Progenitor cell of endocrine pancreas (in vitro differentiated cells): ENCODE measurements around the gene WBP2. TPM values are rescaled to one million over a fixed set of nuclear protein-coding genes. Genes with fewer than 3 reads are reported as not detected.
A peak's percentile ranks its signal among the peaks of the same experiment; 100 is the strongest.

Experiments
- DNase-seq: peaks from one replicate; pipeline ENCODE4 v3.0.0; 2021; ENCODE audit warnings: low spot score; ENCODE audit not compliant: unreplicated experiment
- H3K27ac Mint-ChIP-seq: 2 replicates; pipeline ENCODE4 v1.8.0; 2021; ENCODE audit warnings: mild to moderate bottlenecking, moderate library complexity, mixed read lengths
- H3K27me3 Mint-ChIP-seq: 2 replicates; pipeline ENCODE4 v1.8.0; 2021; ENCODE audit warnings: mixed read lengths
- H3K36me3 Mint-ChIP-seq: 2 replicates; pipeline ENCODE4 v1.8.0; 2022; ENCODE audit warnings: mixed read lengths; ENCODE audit not compliant: insufficient read depth
- H3K4me1 Mint-ChIP-seq: 2 replicates; pipeline ENCODE4 v1.8.0; 2021; ENCODE audit warnings: low read depth, mixed read lengths
- H3K4me3 Mint-ChIP-seq: 2 replicates; pipeline ENCODE4 v1.8.0; 2021; ENCODE audit warnings: low read depth, mild to moderate bottlenecking, moderate library complexity, mixed read lengths
- H3K9me3 Mint-ChIP-seq: 2 replicates; pipeline ENCODE4 v1.8.0; 2021; ENCODE audit warnings: low read depth, mixed read lengths
- CTCF ChIP-seq: fragments of 200-600 bp; sonication (generic); IDR thresholded peaks from one replicate; pipeline ENCODE4 v1.5.0; 2021; ENCODE audit warnings: antibody characterized with exemption, mild to moderate bottlenecking; ENCODE audit not compliant: unreplicated experiment
- total RNA-seq: library from RNA; stranded (reverse); gene quantifications from 2 replicates; pipeline ENCODE4 v1.2.1, GENCODE V29; 2021

The WBP2 gene
- total RNA-seq, 1 donor from 2014 or later, result 47.9 TPM

GRCh38 chr17:75899767-75900468, 44.8 kb upstream of the WBP2 start:
- Mint-ChIP-seq H3K27ac (peak overlapping the region; percentile 67), H3K4me1 (peaks cover 10% of the 10 kb centered on the region), H3K36me3 (peaks cover 2% of the 10 kb centered on the region), H3K27me3 (peaks cover 9% of the 10 kb centered on the region), H3K9me3 (no peaks in the 10 kb centered on the region), H3K4me3 (no peak overlapping the region)
- TF ChIP-seq CTCF, result no peak
- DNase-seq, result no peak

GRCh38 chr17:75899353-75899752, 44.2 kb upstream of the WBP2 start:
- no peaks in the 10 kb centered on the region for H3K9me3 Mint-ChIP-seq
- peaks cover 9% of the 10 kb centered on the region for H3K27me3 Mint-ChIP-seq
- peaks cover 2% of the 10 kb centered on the region for H3K36me3 Mint-ChIP-seq
- no peak for TF ChIP-seq CTCF
- no peak overlapping the region for H3K27ac Mint-ChIP-seq
- no peak overlapping the region for H3K4me3 Mint-ChIP-seq
- peaks cover 10% of the 10 kb centered on the region for H3K4me1 Mint-ChIP-seq
- DNase-seq, result no peak

GRCh38 chr17:75898791-75899190, 43.7 kb upstream of the WBP2 start:
- TF ChIP-seq CTCF, result no peak
- peaks cover 2% of the 10 kb centered on the region for H3K36me3 Mint-ChIP-seq
- peaks cover 10% of the 10 kb centered on the region for H3K27me3 Mint-ChIP-seq
- DNase-seq, result no peak
- no peak overlapping the region for H3K4me3 Mint-ChIP-seq
- no peaks in the 10 kb centered on the region for H3K9me3 Mint-ChIP-seq
- H3K27ac Mint-ChIP-seq, result no peak overlapping the region
- H3K4me1 Mint-ChIP-seq, result peaks cover 8% of the 10 kb centered on the region

GRCh38 chr17:75898065-75898464, 42.9 kb upstream of the WBP2 start:
- Mint-ChIP-seq H3K36me3 (peaks cover 2% of the 10 kb centered on the region), H3K27me3 (peaks cover 11% of the 10 kb centered on the region), H3K9me3 (no peaks in the 10 kb centered on the region), H3K4me1 (peaks cover 8% of the 10 kb centered on the region), H3K27ac (peak overlapping the region; percentile 41), H3K4me3 (peak overlapping the region; percentile 60)
- DNase-seq, result no peak
- TF ChIP-seq CTCF, result no peak

GRCh38 chr17:75897160-75898019, 42.3 kb upstream of the WBP2 start:
- H3K27me3 Mint-ChIP-seq, result peaks cover 11% of the 10 kb centered on the region
- no peak for TF ChIP-seq CTCF
- no peak for DNase-seq
- peak overlapping the region; percentile 60 for H3K4me3 Mint-ChIP-seq
- H3K27ac Mint-ChIP-seq, result peak overlapping the region; percentile 41
- no peaks in the 10 kb centered on the region for H3K9me3 Mint-ChIP-seq
- peaks cover 2% of the 10 kb centered on the region for H3K36me3 Mint-ChIP-seq
- peaks cover 8% of the 10 kb centered on the region for H3K4me1 Mint-ChIP-seq
